Fibroblast of lung (primary cell): ENCODE results near the gene KIAA1217. TPM values are rescaled to one million over a fixed set of nuclear protein-coding genes. Genes with fewer than 3 reads are reported as not detected.

Source experiments
- DNase-seq, 2 donors: peaks; one replicate each; pipeline versions ENCODE4 v3.0.0 to v3.0.0-alpha.2; 2010; ENCODE audit warnings: low read depth in 2 of 2
- H2AFZ ChIP-seq: 2 replicates; pipeline ENCODE4 v1.5.1; 2012; ENCODE audit warnings: low read length, control low read depth, inconsistent platforms
- H3K27ac ChIP-seq: 2 replicates; pipeline ENCODE4 v1.5.1; 2011; ENCODE audit warnings: low read length, control low read depth; ENCODE audit not compliant: insufficient read depth
- H3K27me3 ChIP-seq: 2 replicates; pipeline ENCODE4 v1.5.1; 2011; ENCODE audit warnings: mild to moderate bottlenecking, low read length; ENCODE audit not compliant: control insufficient read depth, insufficient read depth
- H3K36me3 ChIP-seq: 2 replicates; pipeline ENCODE4 v1.5.1; 2011; ENCODE audit warnings: low read length; ENCODE audit not compliant: control insufficient read depth, insufficient read depth
- H3K4me1 ChIP-seq: 2 replicates; pipeline ENCODE4 v1.5.1; 2011; ENCODE audit warnings: low read length; ENCODE audit not compliant: control insufficient read depth, insufficient read depth; ENCODE audit errors: extremely low read depth
- H3K4me2 ChIP-seq: 2 replicates; pipeline ENCODE4 v1.5.1; 2011; ENCODE audit warnings: low read length, control low read depth; ENCODE audit not compliant: insufficient read depth; ENCODE audit errors: extremely low read depth
- H3K4me3 ChIP-seq, 4 experiments: fragments of 200-600 bp in 1 of 4; sonication (generic) in 1 of 4; replicated peaks in 1 of 4; 2 replicates each; pipeline ENCODE4 v1.5.1; 2011 to 2016; ENCODE audit warnings: low read length in 4 of 4, low read depth in 3 of 4, mild to moderate bottlenecking in 3 of 4, control low read depth in 2 of 4, inconsistent platforms in 1 of 4, mixed read lengths in 1 of 4; ENCODE audit not compliant: insufficient read depth in 1 of 4; ENCODE audit errors: control extremely low read depth in 1 of 4
- H3K79me2 ChIP-seq: 2 replicates; pipeline ENCODE4 v1.5.1; 2012; ENCODE audit warnings: mild to moderate bottlenecking, low read length, inconsistent platforms; ENCODE audit not compliant: control insufficient read depth, insufficient read depth
- H3K9ac ChIP-seq: 2 replicates; pipeline ENCODE4 v1.5.1; 2011; ENCODE audit warnings: mild to moderate bottlenecking, low read length, control low read depth; ENCODE audit not compliant: insufficient read depth
- H3K9me3 ChIP-seq: 2 replicates; pipeline ENCODE4 v1.5.1; 2012; ENCODE audit warnings: low read depth, low read length; ENCODE audit not compliant: control insufficient read depth, insufficient read depth
- H4K20me1 ChIP-seq: 2 replicates; pipeline ENCODE4 v1.5.1; 2011; ENCODE audit warnings: low read length; ENCODE audit not compliant: control insufficient read depth, insufficient read depth; ENCODE audit errors: extremely low read depth
- EZH2 ChIP-seq: IDR thresholded peaks from 2 replicates; pipeline ENCODE4 v1.5.1; 2012; ENCODE audit warnings: low read length, control low read depth, mild to moderate bottlenecking; ENCODE audit errors: missing control alignments
- polyA plus RNA-seq, 2 donors: library from polyadenylated mRNA; depleted of rRNA in 1 of 2; stranded (reverse) in 1 of 2; unstranded in 1 of 2; fragments of >200 nt; gene quantifications; 2 replicates each; pipeline ENCODE4 v1.2.1, GENCODE V29; 2011 to 2012; ENCODE audit warnings: missing spikeins in 1 of 2
- total RNA-seq: library from RNA; depleted of rRNA; stranded (reverse); fragments of >200 nt; gene quantifications from 2 replicates; pipeline ENCODE4 v1.2.1, GENCODE V29; 2014
- TF ChIP-seq, protein P1 (sequence below), 2 donors: IDR thresholded peaks in 1 of 2; conservative IDR thresholded peaks in 1 of 2; 1 replicate in 1 of 2; 2 replicates in 1 of 2; pipeline ENCODE4 v1.5.1; 2011 to 2012; ENCODE audit warnings: low read length in 2 of 2, control low read depth in 1 of 2, inconsistent platforms in 1 of 2, low read depth in 1 of 2, mild to moderate bottlenecking in 1 of 2

Gene KIAA1217
- total and polyA plus RNA-seq, 2 donors (not counting 1 experiment from before 2014, with no cell fraction given): 0.92 to 1.5 TPM

DNA sequence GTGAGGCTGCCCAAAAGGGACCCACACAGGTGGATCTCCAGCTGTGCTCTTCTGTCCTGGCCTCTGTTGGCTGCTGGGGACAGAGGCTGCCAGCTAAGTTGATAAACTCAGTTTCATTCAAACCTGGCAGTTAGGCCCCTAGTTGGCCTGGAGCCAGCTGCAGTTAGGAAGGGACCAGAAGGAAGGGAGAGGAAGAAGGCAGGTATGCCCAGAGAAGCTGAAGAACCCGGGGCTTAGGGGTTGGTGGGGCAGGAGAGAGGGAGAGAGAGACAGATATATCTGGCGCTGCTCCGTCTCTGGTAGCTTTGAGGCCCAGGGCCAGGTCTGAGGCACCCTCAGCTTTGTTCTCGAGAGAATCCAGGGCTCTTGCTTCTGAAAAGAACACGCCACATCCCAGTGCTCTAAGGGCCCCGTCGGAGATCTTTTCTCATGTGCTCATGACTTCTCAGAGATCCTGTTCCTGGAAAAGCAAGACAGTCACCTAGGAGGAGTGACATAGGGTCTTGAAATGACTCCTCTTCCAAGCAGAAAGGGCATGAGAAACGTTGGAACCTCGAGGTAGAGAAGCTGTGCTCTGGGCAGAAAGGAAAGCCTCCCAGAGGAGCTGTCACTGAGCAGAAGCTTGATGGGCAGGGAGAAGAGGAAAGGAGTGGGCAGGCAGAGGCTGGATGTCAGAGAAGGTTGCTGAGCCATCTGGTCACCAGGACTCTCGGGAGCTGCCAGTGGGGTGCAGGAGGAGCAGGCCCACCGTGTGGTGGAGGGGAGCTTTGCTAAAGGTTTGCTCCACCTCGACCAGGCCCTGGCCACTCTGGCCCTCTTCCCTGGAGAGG, 361.1 kb downstream of the KIAA1217 start:
- H3K36me3 ChIP-seq: no peaks in the 10 kb centered on the region
- DNase-seq: no peak
- H3K4me3 ChIP-seq: no peak overlapping the region
- H2AFZ ChIP-seq: no peak overlapping the region
- H3K27ac ChIP-seq: no peak overlapping the region
- no peaks in the 10 kb centered on the region for H3K9me3 ChIP-seq
- no peak overlapping the region for H3K9ac ChIP-seq
- H3K27me3 ChIP-seq: no peaks in the 10 kb centered on the region
- no peaks in the 10 kb centered on the region for H4K20me1 ChIP-seq
- H3K4me1 ChIP-seq: no peaks in the 10 kb centered on the region
- no peaks in the 10 kb centered on the region for H3K79me2 ChIP-seq
- H3K4me2 ChIP-seq: no peak overlapping the region
- TF ChIP-seq EZH2: no peak
- TF ChIP-seq, protein P1, sequence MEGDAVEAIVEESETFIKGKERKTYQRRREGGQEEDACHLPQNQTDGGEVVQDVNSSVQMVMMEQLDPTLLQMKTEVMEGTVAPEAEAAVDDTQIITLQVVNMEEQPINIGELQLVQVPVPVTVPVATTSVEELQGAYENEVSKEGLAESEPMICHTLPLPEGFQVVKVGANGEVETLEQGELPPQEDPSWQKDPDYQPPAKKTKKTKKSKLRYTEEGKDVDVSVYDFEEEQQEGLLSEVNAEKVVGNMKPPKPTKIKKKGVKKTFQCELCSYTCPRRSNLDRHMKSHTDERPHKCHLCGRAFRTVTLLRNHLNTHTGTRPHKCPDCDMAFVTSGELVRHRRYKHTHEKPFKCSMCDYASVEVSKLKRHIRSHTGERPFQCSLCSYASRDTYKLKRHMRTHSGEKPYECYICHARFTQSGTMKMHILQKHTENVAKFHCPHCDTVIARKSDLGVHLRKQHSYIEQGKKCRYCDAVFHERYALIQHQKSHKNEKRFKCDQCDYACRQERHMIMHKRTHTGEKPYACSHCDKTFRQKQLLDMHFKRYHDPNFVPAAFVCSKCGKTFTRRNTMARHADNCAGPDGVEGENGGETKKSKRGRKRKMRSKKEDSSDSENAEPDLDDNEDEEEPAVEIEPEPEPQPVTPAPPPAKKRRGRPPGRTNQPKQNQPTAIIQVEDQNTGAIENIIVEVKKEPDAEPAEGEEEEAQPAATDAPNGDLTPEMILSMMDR (conservative IDR thresholded peaks at IDR 0.05 in 1 of 2, IDR thresholded peaks at IDR 0.05 in 1 of 2; ENCODE audit: low read depth in 1 of 2, low read length in 2 of 2): no peak

DNA sequence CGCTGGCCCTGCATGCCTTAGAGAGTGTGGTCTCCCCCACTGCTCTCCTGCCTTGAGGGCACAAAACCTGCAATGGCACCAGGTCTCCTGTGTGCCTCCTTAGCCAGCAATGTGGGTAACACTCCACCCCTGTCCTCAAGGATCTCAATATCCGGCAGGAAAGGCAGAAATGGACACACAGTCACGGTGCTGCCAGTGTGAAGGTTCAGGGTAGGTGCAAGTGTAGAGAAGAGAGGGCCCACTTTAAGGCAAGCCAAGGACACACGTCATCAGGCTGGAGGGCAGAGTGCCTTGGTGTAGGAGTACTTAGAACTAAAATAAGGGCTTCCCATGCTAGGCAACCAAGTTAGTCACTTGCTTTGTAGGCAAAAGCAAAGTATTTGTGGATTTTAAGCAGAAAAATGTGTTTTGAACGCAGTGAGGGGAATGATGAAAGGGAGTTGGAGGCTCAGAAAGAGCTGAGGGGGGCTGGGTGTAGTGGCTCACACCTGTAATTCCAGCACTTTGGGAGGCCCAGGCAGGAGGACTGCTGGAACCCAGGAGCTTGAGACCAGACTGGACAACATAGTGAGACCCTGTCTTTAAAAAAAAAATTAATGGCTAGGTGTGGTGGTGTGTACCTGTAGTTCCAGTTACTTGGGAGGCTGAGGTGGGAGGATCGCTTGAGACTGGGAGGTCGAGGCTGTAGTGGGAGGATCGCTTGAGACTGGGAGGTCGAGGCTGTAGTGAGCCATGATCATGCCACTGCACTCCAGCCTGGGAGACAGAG, 361.9 kb downstream of the KIAA1217 start:
- Histone ChIP-seq H3K27ac (no peak overlapping the region), H3K4me2 (no peak overlapping the region), H3K36me3 (no peaks in the 10 kb centered on the region), H3K27me3 (no peaks in the 10 kb centered on the region), H3K4me1 (no peaks in the 10 kb centered on the region), H4K20me1 (no peaks in the 10 kb centered on the region), H3K9me3 (no peaks in the 10 kb centered on the region), H3K79me2 (no peaks in the 10 kb centered on the region), H3K4me3 (no peak overlapping the region), H3K9ac (no peak overlapping the region), H2AFZ (no peak overlapping the region)
- DNase-seq: no peak
- TF ChIP-seq EZH2: no peak
- TF ChIP-seq, protein P1 (conservative IDR thresholded peaks at IDR 0.05 in 1 of 2, IDR thresholded peaks at IDR 0.05 in 1 of 2; ENCODE audit: low read depth in 1 of 2, low read length in 2 of 2): no peak

DNA sequence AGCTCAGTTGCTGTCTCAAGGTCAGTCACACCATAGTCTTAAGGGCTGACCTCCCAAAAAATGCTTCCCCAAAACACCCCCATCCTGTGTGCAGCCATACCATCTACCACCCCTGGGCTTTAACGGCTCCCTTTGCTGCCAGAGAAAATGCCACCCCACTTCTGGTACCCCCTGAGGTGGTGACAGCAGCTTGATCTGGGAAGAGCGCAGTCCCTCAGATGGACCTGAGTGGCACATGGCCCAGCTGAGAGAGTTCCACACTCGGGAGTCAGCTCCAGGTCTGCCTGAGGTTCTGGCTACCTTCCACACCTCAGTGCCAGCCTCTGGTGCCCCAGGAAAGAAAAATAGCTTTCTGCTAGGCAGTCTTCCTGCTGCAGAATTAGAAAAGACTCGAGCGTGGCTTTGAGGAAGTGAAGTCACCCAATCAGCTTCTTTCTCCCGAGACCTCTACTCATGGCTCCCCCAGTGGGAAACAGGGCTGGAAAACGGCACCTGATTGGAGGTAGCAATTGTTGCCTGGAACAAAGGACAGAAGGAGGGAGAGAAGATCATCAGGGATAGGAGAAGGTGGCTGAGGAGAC, 363.0 kb downstream of the KIAA1217 start:
- Histone ChIP-seq H3K4me3 (no peak overlapping the region), H3K79me2 (no peaks in the 10 kb centered on the region), H3K4me2 (no peak overlapping the region), H3K27me3 (no peaks in the 10 kb centered on the region), H3K9me3 (no peaks in the 10 kb centered on the region), H3K36me3 (no peaks in the 10 kb centered on the region), H3K4me1 (no peaks in the 10 kb centered on the region), H3K9ac (no peak overlapping the region), H2AFZ (no peak overlapping the region), H4K20me1 (no peaks in the 10 kb centered on the region), H3K27ac (no peak overlapping the region)
- TF ChIP-seq, protein P1 (conservative IDR thresholded peaks at IDR 0.05 in 1 of 2, IDR thresholded peaks at IDR 0.05 in 1 of 2; ENCODE audit: low read depth in 1 of 2, low read length in 2 of 2): no peak
- TF ChIP-seq EZH2: no peak
- DNase-seq: no peak
